CD4-positive, alpha-beta T cell treated with Interleukin-21 for 1 hour (primary cell): ENCODE data around the gene VAT1L.

Experiments used
- DNase-seq: peaks from one replicate; pipeline ENCODE4 v3.0.0-alpha.2; 2020

VAT1L gene

GRCh38 chr16:77873066-77873465 is 84.7 kb downstream of the VAT1L start:
- DNase-seq, result no peak

- no peak for DNase-seq
These were observed 86.0 kb downstream of the VAT1L start for GRCh38 chr16:77874347-77874746.

- no peak for DNase-seq
These were observed 88.4 kb downstream of the VAT1L start for GRCh38 chr16:77876776-77877175.

GRCh38 chr16:77877712-77878347 is 89.5 kb downstream of the VAT1L start:
- DNase-seq, result no peak

- DNase-seq, result no peak
These were observed 93.1 kb downstream of the VAT1L start for GRCh38 chr16:77881355-77882030.

GRCh38 chr16:77882358-77882757 is 94.0 kb downstream of the VAT1L start:
- no peak for DNase-seq

- no peak for DNase-seq
These were observed 97.4 kb downstream of the VAT1L start for GRCh38 chr16:77885571-77886295.

GRCh38 chr16:77888871-77889270 is 100.5 kb downstream of the VAT1L start:
- DNase-seq, result no peak

- DNase-seq, result no peak
These were observed 101.7 kb downstream of the VAT1L start for GRCh38 chr16:77890075-77890474.

GRCh38 chr16:77894162-77894561 is 105.8 kb downstream of the VAT1L start:
- no peak for DNase-seq

- no peak for DNase-seq
These were observed 107.6 kb downstream of the VAT1L start for GRCh38 chr16:77895962-77896361.

- DNase-seq, result no peak
These were observed 108.2 kb downstream of the VAT1L start for GRCh38 chr16:77896415-77897128.

- no peak for DNase-seq
These were observed 108.7 kb downstream of the VAT1L start for GRCh38 chr16:77897129-77897437.

GRCh38 chr16:77897831-77898605 is 109.7 kb downstream of the VAT1L start:
- DNase-seq, result no peak

- no peak for DNase-seq
These were observed 110.4 kb downstream of the VAT1L start for GRCh38 chr16:77898671-77899211.

GRCh38 chr16:77899416-77899815 is 111.1 kb downstream of the VAT1L start:
- no peak for DNase-seq

GRCh38 chr16:77905374-77905920 is 117.1 kb downstream of the VAT1L start:
- no peak for DNase-seq

- DNase-seq, result no peak
These were observed 121.7 kb downstream of the VAT1L start for GRCh38 chr16:77910021-77910420.

GRCh38 chr16:77912617-77913016 is 124.3 kb downstream of the VAT1L start:
- DNase-seq, result no peak

- DNase-seq, result no peak
These were observed 125.4 kb downstream of the VAT1L start for GRCh38 chr16:77913738-77914253.

GRCh38 chr16:77916111-77916510 is 127.7 kb downstream of the VAT1L start:
- DNase-seq, result no peak

- no peak for DNase-seq
These were observed 129.6 kb downstream of the VAT1L start for GRCh38 chr16:77917971-77918370.
